ENCODE data around the gene HFE. TPM values are rescaled to one million over a fixed set of nuclear protein-coding genes. Genes with fewer than 3 reads are reported as not detected.
"Not testable (repeated sequence)": the region's sequence is repeated elsewhere in the genome, so short reads cannot be mapped to it uniquely, and the experiment has no call there.

Gene HFE
- total RNA-seq, 1 donor, result 0.27 TPM

GRCh38 chr6:26105842-26106241, 18.6 kb downstream of the HFE start:
- no peak for DNase-seq (ENCODE audit: low read depth in 2 of 3, low spot score in 2 of 3)

- DNase-seq (ENCODE audit: low read depth in 2 of 3, low spot score in 2 of 3), result no peak
These were observed 20.7 kb downstream of the HFE start for GRCh38 chr6:26107935-26108334.

GRCh38 chr6:26109772-26110171, 22.5 kb downstream of the HFE start:
- no peak for DNase-seq (ENCODE audit: low read depth in 2 of 3, low spot score in 2 of 3)

- DNase-seq (ENCODE audit: low read depth in 2 of 3, low spot score in 2 of 3), result no peak
These were observed 26.3 kb downstream of the HFE start for GRCh38 chr6:26113570-26113969.

GRCh38 chr6:26115226-26115625, 28.0 kb downstream of the HFE start:
- DNase-seq (ENCODE audit: low read depth in 2 of 3, low spot score in 2 of 3), result no peak

GRCh38 chr6:26116267-26116666, 29.0 kb downstream of the HFE start:
- no peak for DNase-seq (ENCODE audit: low read depth in 2 of 3, low spot score in 2 of 3)

GRCh38 chr6:26118999-26119398, 31.8 kb downstream of the HFE start:
- DNase-seq (ENCODE audit: low read depth in 2 of 3, low spot score in 2 of 3), result no peak

GRCh38 chr6:26120115-26120514, 32.9 kb downstream of the HFE start:
- not testable (repeated sequence) for DNase-seq (ENCODE audit: low read depth in 2 of 3, low spot score in 2 of 3)

GRCh38 chr6:26120807-26121140, 33.5 kb downstream of the HFE start:
- no peak for DNase-seq (ENCODE audit: low read depth in 2 of 3, low spot score in 2 of 3)

GRCh38 chr6:26121141-26122004, 34.1 kb downstream of the HFE start:
- DNase-seq (ENCODE audit: low read depth in 2 of 3, low spot score in 2 of 3), result peak in 1 of 3 donors; percentile 9

- no peak for DNase-seq (ENCODE audit: low read depth in 2 of 3, low spot score in 2 of 3)
These were observed 34.8 kb downstream of the HFE start for GRCh38 chr6:26122005-26122388.

- no peak for DNase-seq (ENCODE audit: low read depth in 2 of 3, low spot score in 2 of 3)
These were observed 35.2 kb downstream of the HFE start for GRCh38 chr6:26122402-26122792.

GRCh38 chr6:26122793-26123674, 35.8 kb downstream of the HFE start:
- DNase-seq (ENCODE audit: low read depth in 2 of 3, low spot score in 2 of 3), result peak; percentile 81 to 97 (median 93)

- DNase-seq (ENCODE audit: low read depth in 2 of 3, low spot score in 2 of 3), result no peak
These were observed 36.4 kb downstream of the HFE start for GRCh38 chr6:26123675-26123946.

GRCh38 chr6:26123947-26124780, 36.9 kb downstream of the HFE start:
- DNase-seq (ENCODE audit: low read depth in 2 of 3, low spot score in 2 of 3), result peak; percentile 87 to 99 (median 96)

- no peak for DNase-seq (ENCODE audit: low read depth in 2 of 3, low spot score in 2 of 3)
These were observed 37.8 kb downstream of the HFE start for GRCh38 chr6:26124781-26125685.

- DNase-seq (ENCODE audit: low read depth in 2 of 3, low spot score in 2 of 3), result no peak
These were observed 39.4 kb downstream of the HFE start for GRCh38 chr6:26126394-26127235.

- no peak for DNase-seq (ENCODE audit: low read depth in 2 of 3, low spot score in 2 of 3)
These were observed 41.0 kb downstream of the HFE start for GRCh38 chr6:26128013-26128771.

GRCh38 chr6:26129656-26130055, 42.4 kb downstream of the HFE start:
- no peak for DNase-seq (ENCODE audit: low read depth in 2 of 3, low spot score in 2 of 3)
